SH-SY5Y (cell line): ENCODE data around the gene ZNHIT3.

Experiments used
- GATA2 ChIP-seq: IDR thresholded peaks from 2 replicates; pipeline ENCODE4 v1.6.1; 2011; ENCODE audit warnings: mild to moderate bottlenecking, low read depth, low read length
- GATA3 ChIP-seq: IDR thresholded peaks from 2 replicates; pipeline ENCODE4 v1.6.1; 2011; ENCODE audit warnings: low read depth, mild to moderate bottlenecking, low read length, moderate library complexity

ZNHIT3 gene

DNA sequence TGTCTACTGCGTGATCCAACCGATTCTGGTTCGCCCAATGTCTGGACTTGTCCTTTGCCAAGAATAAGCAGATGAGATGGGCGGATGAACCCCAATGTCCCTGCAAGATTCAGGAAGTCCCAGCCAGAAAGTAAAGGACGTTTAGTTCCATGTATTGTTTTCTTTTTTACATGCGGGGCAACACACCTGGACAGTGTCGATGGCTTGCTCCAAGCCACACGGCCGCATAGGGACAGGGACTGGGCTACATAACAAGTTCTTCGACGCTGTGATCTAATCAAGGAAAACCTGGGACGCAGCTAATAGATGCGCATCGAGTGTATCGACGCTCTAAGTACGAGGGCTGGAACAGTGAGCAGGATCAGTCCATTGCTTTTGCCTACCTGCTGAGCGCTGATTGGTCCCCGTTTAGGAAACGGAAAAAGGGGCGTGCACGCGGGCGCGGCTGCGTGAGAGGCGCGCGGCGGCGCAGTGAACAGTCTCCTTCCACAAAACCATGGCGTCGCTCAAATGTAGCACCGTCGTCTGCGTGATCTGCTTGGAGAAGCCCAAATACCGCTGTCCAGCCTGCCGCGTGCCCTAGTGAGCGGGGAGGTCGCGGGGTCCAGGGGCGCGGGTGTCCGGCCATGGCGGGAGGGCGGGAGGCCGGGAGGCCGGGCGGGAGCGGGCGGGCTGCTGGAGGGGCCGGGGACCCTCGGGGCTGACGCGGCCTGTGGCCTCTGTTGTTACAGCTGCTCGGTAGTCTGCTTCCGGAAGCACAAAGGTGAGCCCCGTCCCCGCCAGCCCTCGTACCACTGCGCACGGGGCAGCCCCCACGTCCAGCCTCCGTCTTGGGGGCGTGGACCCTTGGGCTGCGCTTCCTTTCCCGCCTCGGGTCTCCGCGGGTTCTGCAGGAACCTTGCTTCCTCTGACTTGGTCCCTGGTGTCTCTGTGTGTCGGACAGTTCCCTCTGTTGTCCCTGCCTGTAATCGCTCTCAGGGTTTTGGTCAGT lies at the start of gene ZNHIT3:
ZNHIT3 (plus strand) TSS at position 478 of the 991 bp plus-strand sequence; CDS start at position 497, 19 bp downstream.
- TF ChIP-seq GATA3 (no peak), GATA2 (peak; percentile 47; the same call in 1 of the 2 replicates)

DNA sequence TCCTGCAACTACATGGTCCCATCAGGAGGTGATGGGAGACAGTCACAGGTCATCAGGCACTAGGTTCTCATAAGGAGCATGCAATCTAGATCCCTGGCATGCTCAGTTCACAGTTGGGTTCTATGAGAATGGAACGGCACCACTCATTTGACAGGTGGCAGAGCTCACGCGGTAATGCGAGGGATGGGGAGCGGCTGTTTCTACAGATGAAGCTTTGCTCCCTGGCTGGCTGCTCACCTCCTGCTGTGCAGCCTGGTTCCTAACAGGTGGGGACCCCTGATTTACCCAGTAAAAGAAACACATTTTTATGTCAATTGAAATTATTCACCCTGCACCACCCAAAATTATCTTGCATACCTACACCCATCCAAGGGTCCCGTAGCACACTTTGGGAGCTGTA lies 42.7 kb upstream of the ZNHIT3 start:
- no peak for TF ChIP-seq GATA2
- TF ChIP-seq GATA3: no peak

DNA sequence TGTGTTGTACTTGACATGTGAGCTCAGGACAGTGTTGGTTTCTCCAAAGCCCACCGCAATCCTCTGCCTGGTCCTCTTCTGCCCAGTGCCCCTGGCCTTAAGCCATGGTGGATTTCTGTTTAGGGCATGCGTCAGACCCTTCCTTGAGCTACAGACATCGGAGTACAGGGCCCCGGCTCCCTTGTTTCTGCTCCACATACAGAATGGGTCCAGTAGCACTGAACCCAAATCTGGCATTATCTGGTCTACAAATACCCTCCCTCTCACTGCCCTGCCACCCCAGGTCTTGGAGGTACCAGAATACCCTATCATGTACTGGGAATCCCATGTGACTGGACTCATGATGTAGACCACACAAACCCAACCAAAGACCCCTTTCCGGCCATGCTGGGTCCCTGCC lies 27.4 kb upstream of the ZNHIT3 start:
- TF ChIP-seq GATA3 (no peak), GATA2 (no peak)

- TF ChIP-seq GATA2 (no peak), GATA3 (no peak)
Measured at GRCh38 chr17:36459601-36460000, 26.9 kb upstream of the ZNHIT3 start.

DNA sequence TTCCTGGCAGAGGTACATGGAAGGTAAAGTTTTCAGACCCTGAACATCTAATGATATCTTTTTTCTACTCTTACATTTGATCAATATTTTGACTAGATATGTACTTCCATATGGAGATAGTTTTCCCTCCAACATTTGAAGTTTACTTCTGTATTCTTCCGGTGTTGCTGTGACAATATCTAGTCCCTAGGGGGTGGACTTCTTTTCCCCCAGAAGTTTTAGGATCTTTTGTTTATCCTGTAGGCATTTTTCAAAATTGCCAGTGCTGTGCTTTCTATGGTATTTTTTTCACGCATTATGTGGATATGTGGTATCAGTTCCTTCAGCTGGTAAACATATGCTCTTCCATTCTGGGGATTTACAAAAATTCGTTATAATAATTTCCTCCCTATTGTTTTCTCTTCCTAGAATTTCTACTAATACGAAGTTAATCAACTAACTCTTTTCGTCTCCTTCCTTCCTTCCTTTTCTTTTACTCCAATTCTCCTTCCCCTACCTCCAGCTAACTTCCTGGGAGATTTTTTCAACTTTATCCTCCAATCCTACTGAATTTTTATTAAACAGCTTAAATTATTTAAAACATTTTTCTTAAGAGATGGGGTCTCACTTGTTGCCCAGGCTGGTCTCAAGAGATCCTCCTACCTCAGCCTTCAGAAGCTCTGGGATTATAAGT lies 26.1 kb upstream of the ZNHIT3 start:
- TF ChIP-seq GATA3 (no peak), GATA2 (no peak)

- TF ChIP-seq GATA3 (no peak), GATA2 (no peak)
Measured at GRCh38 chr17:36461330-36462110, 25.0 kb upstream of the ZNHIT3 start.

DNA sequence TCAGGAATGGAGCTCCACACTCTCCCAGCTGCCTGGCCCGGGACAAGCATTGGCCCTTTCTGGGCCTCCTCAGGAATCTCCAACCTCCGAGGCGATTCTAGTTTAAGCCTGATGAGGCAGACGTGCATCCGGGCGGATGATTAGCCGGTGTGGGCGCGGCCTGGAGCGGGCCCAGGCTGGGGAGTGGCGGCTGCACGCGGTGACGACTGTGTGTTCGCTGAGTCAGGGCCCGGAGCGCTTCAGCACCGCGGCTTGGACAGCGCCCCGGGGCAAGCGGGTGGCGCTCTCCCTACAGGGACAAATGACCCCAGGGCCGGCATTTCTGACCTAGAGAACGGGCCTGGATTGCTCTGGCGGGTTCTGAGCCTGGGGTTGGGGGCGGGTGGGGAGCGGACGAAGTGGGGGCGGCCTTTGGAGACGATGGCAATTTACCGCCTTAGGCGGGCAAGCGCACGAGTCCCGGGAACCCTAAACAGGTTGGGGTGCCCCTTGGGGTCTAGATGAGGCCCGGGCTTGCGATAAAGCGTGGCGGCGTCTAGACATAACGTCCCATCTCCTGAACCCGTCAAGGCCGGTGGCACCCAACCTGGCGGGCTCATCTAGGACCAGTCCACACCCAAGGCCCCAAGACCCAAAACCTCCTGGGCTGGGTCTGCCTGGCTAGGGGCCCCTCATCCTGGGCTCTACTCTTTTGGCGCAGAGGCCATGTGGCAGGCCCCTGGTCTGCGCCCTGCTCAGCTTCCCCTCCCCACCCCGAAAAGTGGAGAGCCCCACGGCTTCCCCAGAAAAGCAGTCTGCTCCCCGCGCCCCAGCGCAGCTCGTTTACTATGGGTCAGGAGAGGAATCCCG lies 22.3 kb upstream of the ZNHIT3 start:
- TF ChIP-seq GATA2 (no peak), GATA3 (no peak)

- no peak for TF ChIP-seq GATA2
- TF ChIP-seq GATA3: no peak
Measured at GRCh38 chr17:36464765-36465088, 21.8 kb upstream of the ZNHIT3 start.

DNA sequence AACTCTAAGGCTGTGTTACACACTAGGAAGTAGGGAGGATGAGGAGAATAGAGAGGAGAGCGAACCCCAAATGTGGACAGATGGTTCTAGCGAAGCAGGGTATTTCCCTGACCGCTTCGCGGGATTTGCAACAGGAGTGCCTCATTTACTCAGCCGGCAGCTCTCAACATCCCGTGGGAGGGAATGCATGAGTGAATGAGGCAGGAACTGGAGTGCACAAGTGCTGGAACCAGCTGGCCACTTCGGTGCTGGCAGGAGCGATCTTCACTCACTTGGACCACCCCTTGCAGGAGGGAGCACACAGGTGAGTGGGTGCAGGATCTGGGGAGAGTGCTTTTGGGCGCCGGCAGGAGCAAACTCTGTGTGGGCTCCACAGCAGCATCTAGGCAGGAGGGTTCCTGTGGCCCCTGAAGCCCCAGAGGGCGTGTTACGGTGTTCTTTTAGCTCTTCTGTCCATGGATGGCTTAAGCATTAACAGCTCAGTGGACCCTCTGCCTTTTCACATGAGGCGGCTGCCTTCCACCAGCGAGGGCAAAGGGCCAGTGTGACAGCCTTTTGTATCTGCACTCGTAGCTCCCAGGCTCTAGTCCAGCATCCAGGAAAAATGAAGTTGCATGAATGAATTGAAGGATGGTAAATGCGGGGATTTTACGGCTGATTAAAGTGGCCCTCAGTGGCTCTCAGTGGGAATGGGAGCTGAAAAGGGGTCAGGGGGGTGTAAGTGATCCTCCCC lies 17.4 kb upstream of the ZNHIT3 start:
- TF ChIP-seq GATA3 (no peak), GATA2 (no peak)

DNA sequence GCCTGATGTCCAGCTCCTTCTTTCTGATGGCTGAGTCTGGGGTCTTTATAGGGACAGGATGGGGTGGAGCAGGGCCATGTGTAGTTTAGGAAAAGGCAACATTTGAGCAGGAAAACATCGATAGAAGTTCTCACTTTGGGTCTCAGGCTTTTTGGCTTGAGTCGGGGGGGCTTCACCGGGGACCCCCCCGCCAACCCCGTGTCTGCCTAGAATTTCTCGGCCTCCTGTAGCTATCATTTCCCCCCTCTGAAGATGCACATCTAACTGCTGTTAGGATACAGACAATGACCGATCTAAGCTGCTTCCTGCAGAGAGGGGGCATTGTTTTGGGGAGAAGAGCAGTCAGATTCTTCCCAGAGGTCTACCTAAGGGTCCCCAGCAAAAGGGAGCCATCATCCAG lies 16.7 kb upstream of the ZNHIT3 start:
- TF ChIP-seq GATA3 (no peak), GATA2 (no peak)

DNA sequence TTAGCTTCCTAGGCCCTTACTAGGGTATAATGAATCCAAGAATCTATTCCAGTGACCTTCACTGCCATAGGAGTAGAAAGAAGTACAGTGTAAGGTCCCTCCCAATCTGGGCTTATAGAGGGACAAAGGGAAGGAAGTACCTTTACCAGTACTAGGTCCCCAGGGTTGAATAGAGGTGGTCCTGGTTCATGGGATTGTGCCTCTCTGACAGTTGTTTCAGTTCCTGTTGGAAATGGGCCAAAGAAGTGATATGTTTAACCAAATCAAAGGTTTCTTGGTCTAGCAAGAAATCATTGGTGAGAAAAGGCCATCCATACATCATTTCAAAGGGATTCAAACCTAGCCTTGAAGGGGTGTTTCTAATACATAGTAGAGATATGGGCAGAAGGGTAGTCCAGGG lies 16.0 kb upstream of the ZNHIT3 start:
- TF ChIP-seq GATA3 (no peak), GATA2 (no peak)

GRCh38 chr17:36474571-36474970 lies 11.9 kb upstream of the ZNHIT3 start:
- TF ChIP-seq GATA2 (no peak), GATA3 (no peak)
